CD4-positive, alpha-beta T cell treated with Interferon gamma for 1 hour (primary cell): ENCODE measurements around the gene HMHB1.

Experiments
- DNase-seq: peaks from one replicate; pipeline ENCODE4 v3.0.0-alpha.2; 2020

The HMHB1 gene

DNA sequence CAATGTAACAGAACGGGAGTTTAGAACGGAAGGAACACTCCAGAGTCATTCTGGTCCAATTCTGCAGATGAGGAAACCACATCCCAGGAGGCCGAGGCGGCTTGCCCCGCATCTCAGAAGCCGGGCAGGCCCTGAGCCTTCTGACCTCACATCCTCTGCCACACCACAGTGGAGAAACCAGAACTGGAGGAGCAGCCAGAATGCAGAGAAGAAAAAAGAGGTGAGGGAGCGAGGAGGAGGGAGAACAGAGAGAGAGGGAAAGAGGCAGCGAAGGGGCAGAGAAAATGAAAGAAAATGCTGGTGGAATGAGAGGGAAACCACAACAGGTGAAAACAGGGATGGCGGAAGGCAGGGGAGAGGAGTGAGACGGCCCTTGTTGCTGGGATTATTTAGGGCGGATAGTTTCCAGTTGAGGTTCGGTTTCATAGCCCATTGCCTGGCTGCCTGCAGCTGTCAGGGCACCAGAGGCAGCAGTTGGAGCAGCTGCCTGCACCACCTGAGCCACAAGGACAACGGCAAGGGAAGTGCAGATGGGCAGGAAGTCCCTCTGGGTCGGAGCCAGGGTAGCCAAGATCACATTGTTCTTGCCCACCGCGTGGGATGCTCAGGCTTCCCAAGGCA is at the start of gene HMHB1:
Gene HMHB1, plus strand, starts transcription at position 77 of the 621 bp plus-strand sequence.
- DNase-seq, result no peak

- no peak for DNase-seq
These were observed 49.2 kb upstream of the HMHB1 start for GRCh38 chr5:143762636-143763220.

DNA sequence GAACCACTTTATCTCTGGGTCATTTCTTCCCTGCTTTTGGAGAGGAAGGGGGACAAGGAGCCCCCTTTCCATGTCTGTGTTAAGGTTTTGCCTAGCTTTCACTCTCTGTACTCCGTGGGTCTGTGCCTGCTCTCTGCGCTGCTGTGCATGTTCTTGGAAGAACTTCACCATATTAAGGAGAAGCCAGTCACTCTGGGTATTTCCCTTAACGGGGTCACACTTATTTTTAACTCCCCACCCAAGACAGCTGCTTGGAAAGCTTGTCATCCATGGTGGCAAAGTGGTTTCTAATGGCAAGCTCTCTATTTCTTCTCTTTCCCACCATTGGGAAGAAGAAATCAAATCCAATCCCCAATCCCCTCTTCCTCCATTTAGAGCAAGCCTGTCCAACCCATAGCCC is 44.8 kb upstream of the HMHB1 start:
- no peak for DNase-seq

- DNase-seq, result no peak
These were observed 42.8 kb upstream of the HMHB1 start for GRCh38 chr5:143769026-143769786.

DNA sequence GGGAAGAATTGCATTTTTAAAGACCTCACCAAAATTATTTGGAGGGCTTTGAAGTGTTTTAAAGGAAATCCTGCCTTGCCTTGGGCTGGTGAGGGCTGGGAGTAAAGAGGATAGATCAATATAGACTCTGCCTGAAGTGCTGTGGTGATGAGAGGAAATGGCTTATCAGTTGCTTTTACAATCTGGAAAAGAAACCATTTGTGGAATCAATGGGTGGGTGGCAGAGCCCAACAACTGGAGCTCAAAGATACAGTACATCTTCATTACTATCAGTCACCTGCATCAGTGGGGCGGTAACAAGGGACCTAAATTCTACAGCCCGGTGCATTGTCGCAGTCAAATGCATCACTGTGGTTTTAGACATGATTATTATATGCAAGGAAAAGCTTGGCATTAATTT is 41.5 kb upstream of the HMHB1 start:
- DNase-seq, result no peak

- DNase-seq, result no peak
These were observed 40.8 kb upstream of the HMHB1 start for GRCh38 chr5:143771189-143771588.

DNA sequence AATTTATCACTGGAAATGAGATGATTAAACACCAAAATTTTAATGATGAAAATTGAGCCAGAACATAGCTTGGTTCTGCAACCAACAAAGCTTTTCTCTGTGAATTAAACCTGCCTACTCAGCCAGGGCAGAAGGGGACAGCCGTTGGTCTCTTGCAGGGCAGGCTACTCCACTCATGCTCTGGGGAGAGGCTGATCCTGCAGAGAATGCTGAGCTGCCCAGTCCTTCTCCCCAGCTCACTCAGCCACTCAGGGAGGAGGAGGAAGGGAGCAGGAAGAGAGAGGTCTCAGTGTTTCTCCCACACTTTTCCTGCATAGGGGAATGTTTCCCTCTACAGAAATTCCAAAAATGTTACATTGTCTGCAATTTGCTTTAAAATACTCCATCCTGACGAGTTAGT is 40.4 kb upstream of the HMHB1 start:
- no peak for DNase-seq

- DNase-seq, result no peak
These were observed 39.3 kb upstream of the HMHB1 start for GRCh38 chr5:143772621-143773020.

GRCh38 chr5:143775258-143775657 is 36.7 kb upstream of the HMHB1 start:
- no peak for DNase-seq

DNA sequence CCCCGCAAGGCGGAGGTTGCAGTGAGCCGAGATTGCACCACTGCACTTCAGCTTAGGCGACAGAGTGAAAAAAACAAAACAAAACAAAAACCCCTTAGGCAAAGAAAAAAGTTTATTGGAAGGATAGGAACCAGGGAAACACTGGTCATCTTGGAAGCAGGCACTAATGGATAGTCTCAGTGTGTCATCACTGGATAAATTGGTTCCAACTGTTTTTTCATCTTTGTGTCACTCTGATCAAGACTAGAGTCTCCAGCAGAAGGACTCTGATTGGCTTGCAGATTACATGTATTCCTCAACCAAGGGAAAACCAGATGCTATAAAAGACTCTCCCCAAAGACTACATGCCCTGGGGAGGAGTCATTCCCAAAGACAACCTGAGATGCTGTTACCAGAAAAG is 35.0 kb upstream of the HMHB1 start:
- no peak for DNase-seq

GRCh38 chr5:143779506-143779905 is 32.5 kb upstream of the HMHB1 start:
- DNase-seq, result no peak

- no peak for DNase-seq
These were observed 29.9 kb upstream of the HMHB1 start for GRCh38 chr5:143781993-143782520.

GRCh38 chr5:143782588-143783386 is 29.2 kb upstream of the HMHB1 start:
- DNase-seq, result no peak

DNA sequence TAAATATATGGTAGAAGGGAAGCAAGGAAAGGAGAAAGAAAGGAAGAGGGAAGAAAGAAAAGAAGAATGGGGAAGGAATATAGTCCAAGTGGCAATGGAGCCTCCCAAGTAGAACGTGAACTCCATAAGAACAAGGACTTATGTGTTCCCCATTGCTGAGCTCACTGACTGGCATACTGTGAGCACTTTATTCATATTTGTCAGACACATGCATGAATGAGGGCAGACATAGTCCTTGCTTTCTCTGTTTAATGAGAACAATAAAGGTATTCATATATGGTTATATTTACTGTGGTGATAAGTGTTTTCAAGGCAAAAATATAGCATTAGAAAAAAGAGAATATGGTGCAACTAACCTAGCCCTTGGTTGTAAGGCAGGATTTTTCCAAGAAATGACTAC is 23.6 kb upstream of the HMHB1 start:
- no peak for DNase-seq

- DNase-seq, result no peak
These were observed 21.4 kb upstream of the HMHB1 start for GRCh38 chr5:143790457-143791112.

DNA sequence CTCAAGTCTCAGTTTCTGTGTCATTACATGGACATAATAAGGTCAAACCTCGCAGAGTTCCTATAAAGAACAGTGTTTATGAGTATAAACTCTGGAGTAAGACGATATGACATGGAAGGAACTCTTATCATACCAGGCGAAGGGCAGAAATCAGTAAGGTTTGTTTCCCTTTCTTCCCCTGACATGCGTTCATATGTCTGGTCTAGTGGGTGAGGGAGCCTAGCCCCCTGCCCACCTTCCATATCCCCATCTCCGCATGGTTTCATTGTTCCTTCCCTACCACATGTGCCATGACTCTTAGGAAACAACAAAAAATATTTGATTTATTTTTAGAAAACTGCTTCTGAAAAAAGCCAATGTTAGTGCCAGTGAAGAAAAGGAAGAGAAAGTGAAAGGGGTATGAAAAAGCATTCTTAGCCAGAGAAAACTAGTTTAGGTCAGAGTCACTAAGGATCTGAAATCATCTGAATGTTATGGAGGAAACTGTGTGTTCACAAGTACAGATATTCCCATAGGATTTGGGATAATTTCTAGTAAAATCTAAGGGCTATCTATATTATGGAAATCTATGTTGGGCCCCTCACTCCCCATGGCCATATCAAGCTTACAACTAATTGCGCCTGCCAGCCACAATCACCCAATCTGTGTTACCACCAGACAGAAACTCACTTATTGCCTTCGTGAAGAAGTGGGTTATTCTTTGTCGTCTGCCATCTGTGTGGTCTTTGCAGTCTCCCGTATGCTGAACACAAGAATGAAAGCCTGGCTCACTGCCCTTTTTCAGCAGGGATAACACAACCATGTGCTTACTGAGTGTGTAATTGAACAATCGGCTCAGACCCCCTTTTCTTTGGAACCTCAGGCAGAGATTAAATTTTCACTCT is 19.9 kb upstream of the HMHB1 start:
- no peak for DNase-seq

GRCh38 chr5:143793249-143793648 is 18.7 kb upstream of the HMHB1 start:
- DNase-seq, result no peak

DNA sequence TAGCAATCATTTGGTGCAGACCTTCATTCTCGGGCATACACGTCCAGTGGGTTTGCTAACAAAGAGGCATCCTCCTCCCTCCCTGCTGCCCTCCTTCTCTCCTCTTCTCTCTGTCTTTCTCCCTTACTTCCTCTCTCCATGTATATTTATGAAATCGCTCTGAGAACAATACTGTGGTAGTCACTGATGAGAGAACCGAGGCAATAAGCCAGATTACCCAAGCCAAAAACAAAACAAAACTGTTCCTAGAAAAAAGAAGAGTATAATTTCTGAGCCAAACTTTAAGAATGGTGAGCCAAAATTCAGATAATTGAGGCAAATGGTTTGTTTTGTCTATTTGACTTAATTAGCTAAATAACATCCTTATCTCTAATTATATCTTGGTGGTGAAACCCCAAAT is 15.8 kb upstream of the HMHB1 start:
- DNase-seq, result no peak

GRCh38 chr5:143796753-143797152 is 15.2 kb upstream of the HMHB1 start:
- DNase-seq, result no peak

DNA sequence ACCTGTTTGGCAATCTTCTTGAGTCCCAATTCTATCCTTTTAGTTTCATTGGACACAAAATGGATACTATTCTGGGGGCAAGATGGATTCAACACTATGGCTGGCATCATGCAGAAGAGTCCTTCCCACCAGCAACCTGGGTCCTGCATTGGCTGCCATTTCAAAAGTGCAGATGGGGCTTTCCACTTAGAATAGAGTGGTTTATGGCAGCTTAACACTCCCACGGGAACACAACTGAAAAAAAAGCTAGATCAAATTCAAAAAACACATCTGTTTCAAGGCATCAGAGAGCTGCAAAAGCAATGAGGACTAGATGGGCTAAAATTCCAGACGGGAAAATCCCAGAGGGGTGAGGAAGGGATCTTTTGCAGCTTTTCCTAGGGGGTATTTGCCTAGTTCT is 11.2 kb upstream of the HMHB1 start:
- DNase-seq, result no peak

DNA sequence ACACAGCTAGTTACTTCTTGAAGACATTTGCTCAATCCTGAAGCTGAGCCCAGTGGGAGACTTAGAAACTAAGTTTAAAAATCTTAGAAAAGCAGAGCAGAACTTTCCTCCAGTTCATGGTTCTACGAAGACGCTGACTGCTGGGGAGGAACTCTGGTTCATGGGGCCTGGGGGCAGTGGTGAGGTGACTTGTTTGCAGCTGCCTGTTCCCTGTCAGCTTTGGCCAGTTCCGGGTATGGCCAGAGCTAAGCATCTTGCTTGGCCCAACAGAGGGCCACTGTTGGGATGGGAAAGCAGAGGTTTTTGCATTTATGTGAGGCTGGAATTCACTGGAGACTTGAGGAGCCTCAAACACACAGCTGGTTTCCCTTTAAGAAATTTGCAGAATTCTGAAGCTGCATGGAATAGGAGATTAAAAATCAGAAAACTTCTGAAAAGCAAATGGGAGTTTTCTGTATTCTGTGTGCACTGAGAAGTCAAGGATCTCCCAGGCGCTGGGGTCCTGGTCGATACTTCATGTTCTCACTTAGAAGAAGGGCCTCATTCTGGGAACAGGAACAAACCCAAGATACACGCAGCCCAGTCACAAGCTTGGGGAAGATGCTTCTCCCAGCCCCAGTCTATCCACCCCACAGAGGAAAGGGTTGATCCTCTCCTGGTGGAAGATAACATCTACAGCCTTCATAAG is 10.6 kb upstream of the HMHB1 start:
- no peak for DNase-seq
